ENCODE data around the gene GNB1L.
"Not testable (repeated sequence)": the region's sequence is repeated elsewhere in the genome, so short reads cannot be mapped to it uniquely, and the experiment has no call there.

Gene GNB1L

DNA sequence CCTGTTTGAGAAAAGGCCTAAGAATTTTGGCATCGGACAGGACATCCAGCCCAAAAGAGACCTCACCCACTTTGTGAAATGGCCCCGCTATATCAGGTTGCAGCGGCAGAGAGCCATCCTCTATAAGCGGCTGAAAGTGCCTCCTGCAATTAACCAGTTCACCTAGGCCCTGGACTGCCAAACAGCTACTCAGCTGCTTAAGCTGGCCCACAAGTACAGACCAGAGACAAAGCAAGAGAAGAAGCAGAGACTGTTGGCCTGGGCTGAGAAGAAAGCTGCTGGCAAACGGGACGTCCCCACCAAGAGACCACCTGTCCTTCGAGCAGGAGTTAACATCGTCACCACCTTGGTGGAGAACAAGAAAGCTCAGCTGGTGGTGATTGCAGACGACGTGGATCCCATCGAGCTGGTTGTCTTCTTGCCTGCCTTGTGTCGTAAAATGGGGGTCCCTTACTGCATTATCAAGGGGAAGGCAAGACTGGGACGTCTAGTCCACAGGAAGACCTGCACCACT, 62.2 kb downstream of the GNB1L start:
- DNase-seq, result not testable (repeated sequence)

DNA sequence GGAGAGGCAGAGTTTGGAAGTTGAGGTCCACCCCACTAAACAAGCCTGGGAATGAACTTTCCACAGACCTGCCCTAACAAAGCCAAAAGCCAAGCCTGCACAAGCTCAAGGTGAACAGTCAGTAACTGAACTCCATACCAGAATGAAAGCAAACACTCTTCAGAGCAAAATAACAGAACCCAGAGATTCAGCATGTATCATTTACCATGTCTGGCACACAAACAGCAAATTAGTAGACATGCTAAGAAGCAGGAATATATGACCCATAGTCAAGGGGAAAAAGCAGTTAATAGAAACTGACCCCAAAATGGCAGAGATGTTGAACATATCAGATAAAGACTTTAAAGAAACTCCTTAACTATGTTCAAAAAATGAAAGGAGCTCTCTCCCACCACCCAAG, 62.8 kb downstream of the GNB1L start:
- DNase-seq, result no peak

DNA sequence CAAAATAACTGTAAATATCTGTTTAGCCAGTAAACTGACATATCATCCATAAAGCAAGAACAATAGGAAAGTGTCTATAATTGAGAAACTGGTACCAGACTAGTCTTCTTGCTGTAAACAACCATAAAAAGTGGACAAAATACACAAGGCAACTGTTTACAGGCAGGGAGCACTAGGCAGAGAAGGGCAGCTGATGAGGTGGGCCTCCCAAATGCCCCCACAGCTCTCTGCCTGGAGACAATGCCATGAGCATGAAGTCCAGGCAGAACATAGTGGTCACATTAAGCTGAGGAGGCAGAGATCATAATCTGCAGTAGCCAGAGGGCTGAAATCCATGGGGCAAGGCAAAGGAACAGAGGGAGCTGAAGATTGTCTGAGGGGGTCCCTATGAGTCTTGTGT, 63.4 kb downstream of the GNB1L start:
- no peak for DNase-seq

DNA sequence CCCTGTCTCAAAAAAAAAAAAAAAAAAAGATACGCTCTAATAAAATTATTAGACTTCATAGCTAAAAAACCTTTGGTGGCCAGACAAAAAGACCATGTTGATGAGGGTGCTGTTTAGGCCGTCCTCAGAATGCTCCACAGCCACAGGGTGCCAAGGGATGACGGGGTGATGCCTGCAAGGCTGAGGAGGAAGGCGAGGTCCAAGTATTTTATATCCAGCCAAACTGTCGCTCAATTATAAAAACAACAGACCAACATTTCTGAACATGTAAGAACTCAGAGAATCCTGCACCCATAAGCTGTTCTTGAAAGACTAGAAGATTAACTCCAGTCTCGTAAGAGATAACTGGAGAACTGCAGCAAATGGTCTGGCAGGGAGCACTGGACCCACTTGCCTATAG, 64.8 kb downstream of the GNB1L start:
- DNase-seq, result no peak

DNA sequence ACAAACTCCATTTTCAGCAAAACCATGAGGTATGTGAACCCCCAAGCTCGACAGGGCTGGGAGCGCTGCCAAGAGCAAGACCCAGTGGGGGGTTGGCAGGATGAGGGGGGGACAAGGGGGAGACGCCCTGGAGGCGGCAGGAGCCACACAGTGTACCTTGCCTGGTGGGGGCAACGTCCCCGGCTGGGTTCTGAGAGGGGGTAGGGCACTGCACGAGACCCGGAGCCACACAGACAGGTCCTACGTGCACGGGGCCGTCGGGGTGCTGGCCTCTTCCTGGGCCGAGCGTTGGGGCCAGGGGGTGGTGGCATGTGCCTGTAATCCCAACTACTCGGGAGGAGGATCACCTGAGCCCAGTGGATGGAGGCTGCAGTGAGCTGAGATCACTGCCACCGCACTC, 65.3 kb downstream of the GNB1L start:
- DNase-seq, result no peak

DNA sequence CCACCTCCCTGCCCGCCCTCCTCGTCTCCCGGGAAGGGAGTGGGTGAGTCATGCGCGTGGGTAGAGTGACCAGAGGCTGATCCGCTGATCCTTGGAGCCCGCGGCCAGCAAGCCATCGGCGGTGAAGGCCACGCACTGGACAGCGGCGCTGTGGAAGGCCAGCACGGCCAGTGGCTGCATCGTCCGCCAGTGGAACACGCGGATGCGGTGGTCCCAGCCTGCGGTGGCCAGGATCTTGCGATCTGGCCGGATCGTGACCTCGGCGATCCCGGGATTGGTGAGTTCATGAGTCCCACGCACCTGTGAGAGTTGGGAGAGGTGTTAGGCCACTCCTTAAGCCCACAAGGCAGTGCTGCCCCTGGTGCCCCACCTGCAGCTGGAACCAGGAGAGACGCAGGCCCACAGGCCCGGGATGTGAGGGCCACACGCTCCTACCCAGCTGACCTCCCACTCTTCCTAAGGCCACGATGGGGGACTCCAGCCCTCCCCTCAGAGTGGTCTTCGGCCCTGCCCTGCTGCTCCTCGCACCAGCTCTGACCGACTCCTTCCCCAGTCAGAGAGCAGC, 65.9 kb downstream of the GNB1L start:
- DNase-seq, result no peak

DNA sequence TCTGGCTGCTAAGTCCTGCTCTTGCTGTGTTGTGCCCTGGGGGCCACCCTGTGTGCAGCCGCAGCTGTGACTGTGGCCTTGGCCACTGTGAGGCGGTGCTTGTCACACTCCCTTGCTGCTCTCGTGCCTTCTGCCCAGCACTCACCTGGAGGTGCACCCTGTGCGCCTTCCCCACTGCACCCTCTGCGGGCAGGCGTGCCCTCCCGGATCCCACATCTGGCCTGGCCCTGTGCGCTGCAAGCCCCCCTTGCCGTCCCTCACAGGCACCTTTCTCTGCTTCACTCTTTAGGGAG, 66.9 kb downstream of the GNB1L start:
- DNase-seq, result no peak

DNA sequence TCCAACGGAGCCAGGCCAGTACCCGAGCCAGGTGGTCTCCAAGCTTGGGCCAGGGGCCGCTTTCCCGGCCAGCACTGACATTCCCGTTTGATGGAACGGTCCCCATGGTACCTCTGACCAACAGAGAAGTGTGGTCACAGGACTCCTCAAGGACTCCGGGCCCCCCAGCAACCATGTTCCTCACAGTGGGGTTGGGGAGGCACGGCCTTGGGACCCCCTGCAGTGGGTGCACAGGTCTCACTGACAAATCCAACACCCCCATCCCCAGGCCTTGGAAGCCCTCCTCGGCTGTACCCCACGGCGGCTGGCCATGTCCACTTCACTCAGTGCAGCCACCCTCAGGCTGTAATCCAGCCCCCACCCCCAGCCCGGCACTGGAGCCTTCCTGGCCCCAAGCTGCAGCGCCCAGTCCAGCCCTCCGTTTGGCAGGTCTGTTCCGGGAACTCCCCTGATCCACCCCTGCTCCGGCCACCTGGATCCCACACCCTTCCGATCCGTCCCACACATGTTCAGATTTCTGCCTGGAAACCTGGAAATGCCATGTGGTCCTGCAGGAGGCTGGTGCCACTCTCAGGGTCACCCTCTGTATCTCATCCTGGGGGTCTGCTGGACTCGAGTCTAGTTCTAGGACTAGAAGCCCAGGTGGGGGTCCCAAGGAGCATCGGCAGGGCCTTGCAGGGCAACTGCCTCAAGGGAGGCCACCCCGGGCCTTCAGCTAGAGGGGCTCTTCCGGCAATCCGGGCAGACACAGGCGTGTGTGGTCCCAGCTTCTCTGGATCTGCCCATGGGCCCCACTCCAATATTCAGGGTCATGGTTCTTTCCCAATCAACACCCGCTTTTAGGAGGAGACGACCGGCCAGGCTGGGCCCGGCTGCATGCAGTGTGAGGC, 67.5 kb downstream of the GNB1L start:
- DNase-seq, result no peak

DNA sequence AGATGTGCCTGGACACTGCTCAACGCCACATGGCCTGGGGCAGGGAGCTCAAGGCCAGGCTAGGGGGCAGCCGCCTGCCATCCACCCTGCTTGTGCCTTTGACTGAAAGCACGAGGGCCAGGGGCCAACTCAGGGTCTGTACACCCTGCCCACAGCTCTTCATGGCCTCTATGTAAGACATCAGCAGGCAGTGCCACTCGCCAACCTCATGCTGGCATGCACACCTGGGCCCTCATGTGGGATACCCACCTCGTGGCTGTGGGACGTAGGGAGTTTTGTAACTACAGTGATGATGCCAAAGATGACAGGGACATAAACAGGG, 68.4 kb downstream of the GNB1L start:
- no peak for DNase-seq

DNA sequence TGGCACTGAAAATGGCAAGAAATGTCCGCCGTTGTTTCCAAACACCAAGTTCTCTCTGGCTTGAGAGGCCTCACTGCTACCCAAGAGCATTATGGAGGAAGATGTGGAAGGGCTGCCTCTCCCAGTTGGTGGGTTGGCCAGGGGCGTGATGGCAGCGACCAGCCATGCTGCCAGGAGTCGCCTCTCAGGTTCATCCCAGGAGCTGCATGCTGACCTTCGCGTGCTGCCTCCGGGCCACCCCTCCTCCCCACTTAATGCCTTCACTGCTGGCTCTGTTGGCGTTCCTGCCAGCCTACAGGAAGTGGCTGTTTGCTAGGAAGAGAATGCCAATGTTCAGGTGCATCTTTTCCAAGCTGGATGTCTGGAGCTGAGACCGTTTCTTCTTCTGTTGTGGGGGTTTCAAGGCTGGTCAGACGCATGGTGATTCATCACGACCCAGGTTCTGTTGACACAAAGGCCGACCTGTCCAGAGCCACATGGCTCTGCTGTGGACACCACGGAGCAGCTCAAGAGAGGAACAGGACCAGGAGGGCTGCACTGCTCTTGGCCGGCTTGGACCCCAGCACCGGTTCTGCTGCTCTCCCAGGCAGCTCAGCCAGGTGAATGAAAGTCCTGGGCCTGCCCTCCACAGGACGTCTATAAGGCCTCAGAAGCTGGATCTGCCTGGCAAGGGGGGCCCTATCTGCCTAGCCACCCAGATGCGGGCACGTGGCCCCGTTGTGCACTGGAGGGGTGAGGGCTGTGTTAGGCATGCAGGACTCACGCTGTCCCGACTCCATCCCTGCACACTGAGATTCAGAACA, 69.0 kb downstream of the GNB1L start:
- no peak for DNase-seq

DNA sequence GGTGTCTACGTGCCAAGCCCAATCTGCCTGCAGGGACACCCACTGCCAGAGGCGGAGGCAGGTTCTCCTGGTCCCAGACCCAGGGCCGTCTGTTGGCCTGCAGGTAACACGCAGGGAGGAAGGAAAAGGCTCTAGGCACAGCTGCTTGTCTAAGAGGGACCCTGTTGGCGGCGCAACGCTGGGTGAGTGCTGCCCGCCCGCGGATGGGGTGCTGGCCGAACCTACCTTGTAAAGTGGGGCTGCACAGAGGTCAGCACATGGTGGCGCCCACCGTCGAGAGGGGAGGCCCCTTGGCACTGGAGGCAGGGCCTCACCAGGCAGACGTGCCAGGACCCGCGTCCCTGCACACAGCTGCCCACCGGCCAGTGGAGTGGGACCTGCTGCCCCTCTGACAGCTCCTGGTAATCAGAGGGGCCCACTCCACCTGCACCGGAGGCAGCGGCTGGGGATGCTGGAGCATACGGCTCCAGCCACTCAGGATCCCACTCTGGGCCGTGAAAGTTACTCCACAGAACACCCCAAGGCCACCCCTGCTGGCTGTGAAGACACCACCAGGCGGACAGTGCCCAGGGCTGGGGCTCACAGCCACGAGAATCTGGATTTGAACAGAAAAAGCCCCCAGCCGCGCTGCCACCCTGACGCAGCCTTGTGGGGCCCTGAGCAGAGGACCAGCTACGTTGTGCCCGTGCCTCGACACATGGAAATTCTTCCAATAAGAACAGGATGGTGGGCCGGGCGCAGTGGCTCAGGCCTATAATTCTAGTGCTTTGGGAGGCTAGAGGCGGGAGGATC, 70.1 kb downstream of the GNB1L start:
- DNase-seq, result no peak

DNA sequence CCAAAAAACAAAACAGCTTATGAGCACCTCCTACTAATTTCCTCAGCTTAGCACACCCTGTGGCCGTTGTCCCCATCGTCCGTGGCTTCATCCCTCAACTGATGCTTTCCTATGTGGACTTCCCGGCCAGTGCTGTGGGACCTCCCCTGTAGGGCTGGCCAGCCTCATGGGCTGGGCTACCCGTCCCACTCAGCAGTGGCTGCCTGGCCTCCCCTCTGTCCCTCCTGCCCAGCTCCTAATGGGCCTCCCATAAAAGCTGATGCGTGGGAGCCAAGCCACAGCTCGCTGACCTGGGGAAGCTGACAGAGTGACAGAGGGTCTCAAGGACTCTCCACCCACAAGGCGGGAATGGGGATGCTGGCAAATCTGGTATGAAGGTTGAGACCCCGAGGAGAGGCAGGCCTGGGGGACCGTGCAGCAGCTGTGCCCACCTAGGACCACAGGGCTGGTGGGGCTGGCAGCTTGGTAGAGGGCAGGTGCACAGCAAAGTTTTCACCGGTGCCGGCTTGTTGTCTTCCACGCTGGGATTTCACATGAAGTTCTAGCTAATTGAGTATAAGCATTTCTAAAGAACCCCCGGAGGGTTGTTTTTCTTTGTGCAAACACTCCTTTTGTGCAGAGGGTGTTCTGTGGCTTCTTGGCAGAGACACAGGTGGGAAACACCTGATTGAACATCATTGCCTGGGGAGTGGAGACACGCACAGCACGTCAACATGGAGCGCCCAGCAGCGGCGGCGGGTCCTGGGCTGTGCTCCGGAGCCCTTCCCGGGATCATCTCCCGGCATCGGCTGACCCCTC, 70.9 kb downstream of the GNB1L start:
- DNase-seq, result no peak

DNA sequence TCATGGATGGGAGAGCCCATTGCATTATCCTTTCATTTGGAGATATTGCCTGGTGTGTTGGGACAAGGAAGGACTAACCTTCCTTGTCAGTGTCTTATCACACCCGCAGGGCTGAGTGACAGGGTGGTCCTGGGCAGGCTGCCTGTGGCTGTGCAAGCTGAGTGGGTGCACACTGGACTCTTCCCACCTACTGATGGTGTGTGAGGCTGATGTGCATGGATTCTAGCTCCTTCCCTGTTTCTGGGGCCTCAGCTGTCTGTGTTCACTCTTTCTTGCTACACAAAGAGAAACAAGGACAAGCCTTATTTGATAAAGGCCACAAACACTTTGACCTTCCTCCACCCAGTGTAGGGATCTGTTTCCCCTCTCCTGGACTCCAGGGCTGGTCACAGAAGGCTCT, 72.1 kb downstream of the GNB1L start:
- DNase-seq, result no peak

DNA sequence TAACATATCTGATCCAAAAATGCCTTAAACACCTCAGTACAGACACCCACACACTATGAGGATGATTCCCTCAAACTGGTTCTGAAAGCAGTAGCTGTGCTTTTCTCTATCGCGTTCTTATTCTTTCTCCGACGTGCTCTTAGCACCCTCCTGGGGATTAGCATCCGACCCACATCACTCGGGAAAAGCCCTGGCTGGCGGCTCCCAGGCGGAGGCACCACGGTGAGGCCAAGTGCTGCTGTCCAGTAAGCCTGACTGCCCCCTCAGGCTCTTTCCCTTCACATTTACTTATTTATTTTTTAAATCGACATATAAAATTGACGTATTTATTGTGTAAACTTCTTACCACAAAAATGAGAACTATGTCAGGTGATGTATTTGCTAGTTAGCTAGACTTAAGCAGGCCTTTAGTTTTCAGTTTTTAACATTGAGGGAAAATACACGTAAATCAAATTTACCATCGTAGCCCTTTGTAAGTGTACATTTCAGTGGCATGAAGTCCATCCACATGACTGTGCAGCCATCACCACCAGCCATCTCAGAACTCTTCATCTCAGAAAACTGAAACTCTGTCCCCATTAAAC, 74.9 kb downstream of the GNB1L start:
- no peak for DNase-seq

DNA sequence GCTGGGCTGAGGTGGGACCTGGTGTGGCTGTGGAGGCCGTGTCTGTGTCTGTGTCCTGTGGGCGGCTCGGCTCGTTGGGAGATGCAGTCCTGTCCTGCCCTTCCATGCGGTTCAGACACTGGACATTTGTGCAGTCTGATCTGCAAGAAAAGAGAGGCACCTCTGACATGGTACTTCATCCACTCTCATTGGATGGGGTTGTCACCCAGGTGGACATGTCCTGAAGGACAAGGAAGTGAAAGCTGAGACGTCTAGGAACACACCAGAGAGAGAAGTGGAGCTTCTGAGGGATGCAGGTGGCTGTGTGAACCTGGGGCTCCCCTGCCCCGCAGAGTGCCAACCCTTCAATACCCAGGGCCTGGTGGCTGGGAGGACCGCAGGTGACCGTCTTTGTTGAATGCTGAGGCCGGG, 75.7 kb downstream of the GNB1L start:
- no peak for DNase-seq

DNA sequence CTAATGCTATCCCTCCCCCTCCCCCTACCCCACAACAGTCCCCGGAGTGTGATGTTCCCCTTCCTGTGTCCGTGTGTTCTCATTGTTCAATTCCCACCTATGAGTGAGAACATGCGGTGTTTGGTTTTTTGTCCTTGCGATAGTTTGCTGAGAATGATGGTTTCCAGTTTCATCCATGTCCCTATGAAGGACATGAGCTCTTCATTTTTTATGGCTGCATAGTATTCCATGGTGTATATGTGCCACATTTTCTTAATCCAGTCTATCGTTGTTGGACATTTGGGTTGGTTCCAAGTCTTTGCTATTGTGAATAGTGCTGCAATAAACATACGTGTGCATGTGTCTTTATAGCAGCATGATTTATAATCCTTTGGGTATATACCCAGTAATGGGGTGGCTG, 77.5 kb downstream of the GNB1L start:
- DNase-seq, result not testable (repeated sequence)

DNA sequence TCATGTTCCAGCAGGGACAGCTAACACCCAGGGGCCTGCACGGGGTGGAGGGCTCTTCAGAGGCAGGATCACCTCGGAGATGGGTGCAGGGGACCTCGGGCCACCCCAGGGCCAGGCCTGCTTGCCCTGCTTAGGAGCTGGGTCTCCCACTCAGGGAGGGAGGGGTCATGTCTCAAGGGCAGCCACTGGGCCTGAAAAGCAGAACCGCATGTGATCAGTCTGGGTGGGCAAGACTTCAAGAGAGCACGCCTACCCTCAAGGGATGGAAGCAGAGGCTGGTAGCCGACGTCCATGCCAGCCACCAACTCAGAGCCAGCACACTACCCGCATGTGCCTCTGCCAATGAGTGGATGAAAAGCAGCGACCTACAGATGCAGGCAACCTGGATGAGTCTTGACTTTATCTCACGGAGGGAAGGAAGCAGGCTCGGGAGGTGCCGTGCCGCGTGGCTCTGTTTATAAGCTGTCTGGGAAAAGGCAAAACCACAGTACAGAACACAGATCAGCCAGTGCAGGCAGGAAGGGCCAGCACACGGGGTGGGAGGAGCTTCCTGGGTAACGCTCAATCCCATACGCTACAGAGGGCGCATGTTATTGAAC, 78.1 kb downstream of the GNB1L start:
- DNase-seq, result no peak

DNA sequence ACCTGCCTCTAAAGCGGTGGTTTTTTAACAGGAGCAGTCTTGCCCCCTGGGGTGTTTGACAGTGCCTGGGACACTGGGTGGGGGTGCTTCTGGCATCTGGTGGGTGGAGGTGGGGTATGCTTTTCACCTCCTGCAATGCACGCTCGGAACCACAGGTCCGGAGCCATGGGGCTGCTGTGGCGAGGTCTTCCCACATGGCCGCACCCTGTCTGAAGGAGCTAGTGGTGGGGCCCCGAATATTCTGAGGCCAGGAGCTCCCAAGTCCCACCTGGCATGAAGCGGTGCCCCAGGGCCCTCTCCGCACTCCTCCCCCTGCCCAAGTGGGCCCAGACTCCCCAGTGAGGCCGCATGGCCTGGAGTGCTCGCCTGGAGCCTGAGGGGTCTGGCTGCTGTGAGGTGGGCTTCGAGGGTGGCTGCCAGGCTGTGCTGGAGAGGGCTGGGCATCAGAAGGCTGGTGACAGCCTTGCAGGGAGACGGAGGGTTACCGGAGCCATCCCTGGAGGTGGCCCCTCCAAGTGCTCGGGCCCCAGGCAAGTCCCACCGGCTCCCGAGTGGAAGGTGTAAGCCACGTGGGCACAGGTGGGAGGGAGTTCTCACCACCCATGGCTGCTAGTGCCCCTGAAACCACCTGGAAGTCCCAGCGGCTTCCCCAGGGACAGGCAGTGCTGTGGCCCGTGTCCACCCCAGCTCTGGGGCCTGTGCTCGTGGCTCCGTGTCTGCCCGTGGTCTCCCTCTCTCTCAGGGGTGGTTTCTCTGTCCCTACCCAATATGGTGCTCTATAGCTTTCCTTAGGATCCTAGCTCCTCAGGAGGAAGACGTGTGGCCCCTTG, 79.0 kb downstream of the GNB1L start:
- DNase-seq, result no peak

DNA sequence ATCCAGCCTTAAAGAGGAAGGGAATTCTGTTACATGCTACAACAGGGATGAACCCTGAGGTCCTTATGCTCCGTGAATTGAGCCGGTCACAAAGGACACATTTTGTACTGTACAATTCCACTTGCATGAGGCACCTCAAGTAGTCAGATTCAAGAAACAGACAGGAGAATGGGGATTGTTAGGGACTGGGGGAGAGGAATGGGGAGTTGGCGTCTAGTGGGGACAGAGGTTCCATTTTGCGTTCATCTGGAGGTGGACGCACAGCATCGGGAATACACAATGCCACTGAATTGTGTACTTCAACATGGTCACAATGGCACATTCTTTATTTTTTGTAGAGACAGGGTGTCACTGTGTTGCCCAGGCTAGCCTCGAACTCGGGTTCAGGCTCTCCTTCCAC, 80.0 kb downstream of the GNB1L start:
- DNase-seq, result no peak

DNA sequence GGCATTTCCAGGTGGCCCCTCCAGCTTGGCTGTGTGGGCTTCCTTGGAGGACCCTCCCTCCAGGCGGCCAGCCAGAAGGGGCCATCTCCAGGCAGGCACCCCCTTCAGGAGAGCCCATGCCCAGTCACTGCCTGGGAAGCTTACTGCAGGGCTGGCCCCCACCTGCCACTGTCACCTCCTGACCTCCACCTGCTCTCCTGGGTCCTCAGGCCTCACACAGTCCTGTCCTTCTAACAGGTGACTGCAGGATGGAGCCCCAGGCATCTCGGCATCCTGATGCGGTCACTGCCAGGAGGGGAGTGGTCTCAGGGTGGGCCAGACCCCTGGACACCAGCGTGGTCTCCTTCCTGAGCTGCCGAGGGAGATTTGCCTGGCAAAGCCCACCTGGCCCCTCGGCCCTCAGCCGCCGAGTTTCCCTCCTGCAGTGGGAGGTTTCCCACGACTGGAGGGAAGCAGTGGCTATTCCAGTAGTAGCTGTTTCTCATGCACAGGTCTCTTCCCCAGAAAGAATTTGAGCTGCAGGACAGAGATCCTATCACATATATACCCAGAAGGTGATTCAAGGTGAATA, 81.1 kb downstream of the GNB1L start:
- DNase-seq, result no peak

Data from HCEC 1CT (cell line).